GM21723 (cell line): ENCODE results near the gene TRIM46.
A peak's percentile ranks its signal among the peaks of the same experiment; 100 is the strongest.

ENCODE experiments used
- ATAC-seq: cut with Tn5 transposase; IDR thresholded peaks from one replicate; pipeline ENCODE4 v1.9.1; 2021; ENCODE audit warnings: mild to moderate bottlenecking, moderate library complexity; ENCODE audit not compliant: unreplicated experiment

The TRIM46 gene

DNA sequence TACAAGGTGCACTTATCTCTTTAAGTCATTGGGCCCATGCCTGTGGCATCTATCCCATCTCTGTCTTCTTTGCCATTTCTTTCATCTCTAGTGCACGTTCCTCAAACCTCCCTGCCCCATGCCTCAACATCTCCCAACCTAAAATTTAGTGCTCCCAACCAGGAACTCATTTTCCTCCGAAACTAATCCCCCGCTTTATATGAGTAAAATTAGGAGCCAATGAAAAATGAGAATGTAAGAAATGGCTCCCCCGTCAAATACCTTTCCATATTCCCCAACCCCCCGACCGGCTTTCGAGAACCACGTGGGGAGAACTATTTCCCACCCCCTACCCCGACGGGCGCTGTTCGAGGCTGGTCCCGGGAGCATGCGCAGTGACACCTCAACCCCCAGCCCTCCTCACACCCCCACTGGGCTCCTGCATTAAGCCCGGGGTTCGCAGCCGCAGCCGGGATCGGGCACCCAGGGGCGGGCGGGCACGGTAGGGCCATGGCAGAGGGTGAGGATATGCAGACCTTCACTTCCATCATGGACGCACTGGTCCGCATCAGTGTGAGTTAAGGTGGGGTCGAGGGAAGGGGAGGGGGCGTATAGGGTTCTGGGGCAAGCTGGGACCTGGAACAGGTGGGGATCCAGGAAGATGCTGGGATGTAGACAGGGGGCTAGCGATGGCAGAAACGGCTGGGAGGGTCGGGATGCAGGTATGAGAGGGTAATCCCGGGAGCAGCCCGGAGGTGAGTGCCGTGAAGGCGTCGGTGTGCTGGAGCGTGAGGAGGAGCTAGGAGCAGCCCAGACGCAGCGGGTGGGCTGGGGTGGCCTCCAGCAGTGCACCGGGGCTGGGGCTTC, at the start of gene TRIM46:
Gene TRIM46, plus strand, starts transcription at position 372 of the 846 bp plus-strand sequence. Its CDS starts 118 bp downstream, at position 490.
- no peak for ATAC-seq

DNA sequence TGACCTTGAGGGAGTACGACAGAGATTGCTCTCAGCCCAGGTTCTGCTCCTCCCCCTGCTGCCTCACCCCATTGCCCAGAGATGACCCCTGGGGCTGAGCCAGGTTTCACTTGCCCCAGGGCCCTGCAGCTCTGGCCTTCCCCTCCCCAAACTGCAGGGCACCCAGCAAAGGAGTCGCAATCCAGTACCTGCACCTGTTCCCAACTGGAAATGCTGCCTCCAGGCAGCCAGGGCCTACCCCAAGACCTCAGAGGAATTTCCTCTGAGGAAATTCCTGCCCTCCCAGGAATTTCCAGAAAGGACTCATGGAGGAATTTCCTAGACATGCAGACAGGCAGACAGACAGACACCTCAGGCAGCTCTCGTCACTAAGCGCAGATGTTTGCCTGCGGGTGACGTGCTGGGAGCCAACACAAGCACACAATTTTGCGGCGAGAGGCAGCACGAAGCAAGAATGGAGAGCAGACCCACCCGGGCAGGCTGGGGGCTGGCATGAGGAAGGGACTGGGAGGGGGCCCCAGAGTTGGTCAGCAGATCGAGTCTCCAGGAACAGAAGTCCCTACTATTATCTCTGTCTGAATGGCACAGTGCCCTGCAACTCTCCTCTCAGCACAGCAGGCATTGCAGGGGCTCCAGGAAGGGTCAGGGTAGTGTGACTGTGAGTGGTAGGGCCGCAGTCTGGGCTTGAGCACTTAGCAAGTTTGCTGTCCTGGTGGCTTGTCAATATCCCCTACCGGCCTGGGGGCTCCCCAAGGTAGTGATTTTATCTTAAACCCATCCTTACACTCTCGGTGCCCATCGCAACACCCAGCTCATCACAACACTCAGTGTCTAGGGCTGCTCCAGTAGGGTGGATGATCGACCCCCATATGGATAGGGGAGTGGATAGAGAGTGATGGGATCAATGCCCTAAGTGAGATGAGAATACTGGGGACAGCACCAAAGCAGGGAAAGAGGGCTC, 48.9 kb upstream of the TRIM46 start:
- no peak for ATAC-seq

- ATAC-seq = no peak
These were observed 48.1 kb upstream of the TRIM46 start for GRCh38 chr1:155125511-155125945.

GRCh38 chr1:155125946-155126555, 47.6 kb upstream of the TRIM46 start:
- no peak for ATAC-seq

- ATAC-seq = no peak
These were observed 47.0 kb upstream of the TRIM46 start for GRCh38 chr1:155126556-155127104.

GRCh38 chr1:155127105-155127966, 46.3 kb upstream of the TRIM46 start, which contains the start of gene EFNA1:
Gene EFNA1 (plus strand): TSS chr1:155127876. CDS start chr1:155127978, 102 bp downstream.
- ATAC-seq = no peak

DNA sequence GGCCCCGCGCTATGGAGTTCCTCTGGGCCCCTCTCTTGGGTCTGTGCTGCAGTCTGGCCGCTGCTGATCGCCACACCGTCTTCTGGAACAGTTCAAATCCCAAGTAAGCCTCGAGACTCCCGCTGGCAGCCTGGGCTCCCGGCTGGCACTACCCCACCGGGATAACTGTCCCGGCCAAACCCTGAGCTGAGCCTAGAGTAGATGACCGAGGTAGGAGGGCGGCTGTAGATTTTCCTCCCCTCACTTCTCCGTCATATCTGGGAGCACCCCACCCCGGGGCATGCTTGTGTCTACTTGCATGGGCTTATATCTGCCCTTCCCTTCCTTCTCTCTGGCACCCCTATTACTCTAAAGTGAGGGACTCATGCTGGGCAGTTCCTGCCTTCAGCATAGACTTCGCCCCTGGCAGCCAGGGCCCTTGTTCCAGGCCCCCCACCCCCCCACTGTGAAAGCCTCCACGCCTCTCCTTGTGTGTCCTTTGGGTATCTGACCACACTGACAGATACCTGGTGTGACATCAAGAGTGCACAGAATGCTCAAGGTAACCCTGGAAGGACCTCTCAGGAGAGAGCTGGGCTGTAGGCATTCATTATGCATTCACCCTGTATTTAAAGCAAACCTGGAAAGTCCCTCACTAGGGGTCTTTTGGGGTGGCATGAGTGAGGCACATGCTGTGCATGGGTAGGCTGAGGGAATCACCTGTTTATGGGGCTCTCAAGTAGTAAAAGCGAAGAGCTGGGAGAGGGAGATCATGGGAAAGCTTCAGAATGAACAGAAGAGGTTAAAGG, 45.5 kb upstream of the TRIM46 start:
- no peak for ATAC-seq

- no peak for ATAC-seq
These were observed 44.7 kb upstream of the TRIM46 start for GRCh38 chr1:155128755-155129473.

DNA sequence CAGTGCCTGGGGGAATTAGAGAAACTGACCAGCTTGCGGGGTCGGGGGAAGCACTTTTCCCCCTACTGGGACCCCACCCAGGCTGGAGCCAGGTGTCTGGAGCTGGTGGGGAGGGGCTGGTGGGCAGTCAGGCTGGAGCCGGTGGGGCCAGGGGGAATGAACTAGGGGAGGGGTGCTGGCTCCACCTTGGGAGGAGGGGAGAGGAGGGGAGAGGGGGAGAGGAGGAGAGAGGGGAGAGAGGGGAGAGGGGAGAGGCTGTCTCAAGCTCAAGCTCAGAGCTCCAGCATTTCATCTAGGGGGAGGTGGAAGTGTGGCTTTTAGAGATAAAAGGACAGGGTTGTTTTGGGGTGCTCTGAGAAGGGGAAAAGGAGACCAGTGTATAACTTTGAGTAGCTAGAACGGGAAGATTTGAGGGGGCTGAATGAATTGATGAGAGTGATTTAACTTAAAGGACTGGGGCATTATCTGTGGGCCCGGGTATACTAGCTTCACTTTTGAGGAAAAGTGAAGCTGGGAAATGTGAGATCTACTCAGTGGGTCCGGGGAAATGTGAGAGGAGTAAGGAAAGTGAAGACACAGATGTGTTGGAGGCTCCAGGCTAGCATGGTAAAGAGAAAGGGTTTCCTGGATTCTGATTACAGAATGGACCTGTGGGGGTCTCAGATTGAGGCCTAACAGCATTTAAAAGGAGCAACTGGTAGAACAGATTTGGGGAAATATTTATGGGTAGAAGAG, 43.2 kb upstream of the TRIM46 start:
- ATAC-seq = no peak

GRCh38 chr1:155131285-155131684, 42.4 kb upstream of the TRIM46 start:
- ATAC-seq = no peak

- ATAC-seq = no peak
These were observed 41.8 kb upstream of the TRIM46 start for GRCh38 chr1:155131856-155132255.

GRCh38 chr1:155133799-155134281, 39.8 kb upstream of the TRIM46 start:
- ATAC-seq = no peak

DNA sequence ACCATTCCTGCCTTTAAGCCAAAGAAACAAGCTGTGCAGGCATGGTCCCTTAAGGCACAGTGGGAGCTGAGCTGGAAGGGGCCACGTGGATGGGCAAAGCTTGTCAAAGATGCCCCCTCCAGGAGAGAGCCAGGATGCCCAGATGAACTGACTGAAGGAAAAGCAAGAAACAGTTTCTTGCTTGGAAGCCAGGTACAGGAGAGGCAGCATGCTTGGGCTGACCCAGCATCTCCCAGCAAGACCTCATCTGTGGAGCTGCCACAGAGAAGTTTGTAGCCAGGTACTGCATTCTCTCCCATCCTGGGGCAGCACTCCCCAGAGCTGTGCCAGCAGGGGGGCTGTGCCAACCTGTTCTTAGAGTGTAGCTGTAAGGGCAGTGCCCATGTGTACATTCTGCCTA, 39.3 kb upstream of the TRIM46 start:
- no peak for ATAC-seq

DNA sequence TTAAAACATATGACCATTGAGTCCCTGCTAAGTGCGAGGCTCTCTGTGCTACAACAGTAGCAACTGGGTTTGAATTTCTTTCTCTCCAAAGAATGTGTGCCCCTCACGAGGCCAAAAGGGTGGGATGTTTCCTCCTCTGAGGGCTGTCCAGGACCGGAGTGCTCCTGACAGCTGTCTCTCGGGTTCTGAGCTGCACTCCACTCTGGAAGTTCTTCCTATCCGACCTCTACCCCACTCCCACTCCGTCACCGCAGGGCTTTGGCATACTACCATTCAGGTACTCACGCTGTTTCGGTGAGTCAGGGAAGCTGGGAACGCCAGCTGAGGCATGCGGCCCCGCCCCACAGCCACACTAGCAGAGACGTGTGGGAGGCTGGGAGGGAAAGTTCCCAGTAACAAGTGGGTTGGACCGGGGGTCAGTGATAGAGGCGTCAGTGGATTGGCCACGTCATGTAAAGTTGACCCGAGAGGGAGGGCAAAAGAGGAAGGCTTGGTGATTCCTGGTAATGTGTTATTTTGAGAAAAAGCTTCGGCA, 38.7 kb upstream of the TRIM46 start:
- no peak for ATAC-seq

GRCh38 chr1:155135415-155136028, 38.1 kb upstream of the TRIM46 start, which contains the start of gene SLC50A1:
Gene SLC50A1 (plus strand): TSS chr1:155135852. CDS start chr1:155135912, 60 bp downstream.
- ATAC-seq = peak; percentile 66

GRCh38 chr1:155136748-155137147, 36.9 kb upstream of the TRIM46 start:
- no peak for ATAC-seq
